ENCODE results near the gene RIN3. TPM values are rescaled to one million over a fixed set of nuclear protein-coding genes. Genes with fewer than 3 reads are reported as not detected.
A peak's percentile ranks its signal among the peaks of the same experiment; 100 is the strongest.

RIN3 gene
- total RNA-seq, 4 donors from 2014 or later = 3.0 to 8.7 (median 7.5) TPM

DNA sequence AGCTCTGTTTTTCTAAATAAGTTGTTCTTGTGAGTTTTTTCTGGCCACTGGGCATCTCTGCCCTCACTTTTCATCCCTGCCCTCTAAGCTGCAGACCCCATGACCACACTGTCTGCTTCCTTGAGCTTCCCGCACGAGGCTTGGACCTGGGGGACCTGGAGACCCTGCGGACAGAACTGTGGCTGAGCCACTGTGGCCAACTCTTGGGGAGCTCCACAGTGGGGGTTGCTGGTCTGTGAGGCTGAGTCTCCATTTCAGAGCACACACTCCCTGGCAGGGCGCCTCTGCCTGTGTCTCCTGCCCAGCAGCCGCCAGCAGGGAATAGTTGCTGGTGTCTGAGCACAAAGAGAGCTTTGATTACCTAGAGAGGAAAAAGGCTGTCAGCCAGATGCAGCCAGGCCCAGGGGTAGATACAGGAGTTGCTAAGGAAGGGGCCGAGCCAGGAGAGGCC lies 13.1 kb upstream of the RIN3 start:
- intact Hi-C loops (cut with DNase I; ENCODE audit: low total_unique reads) = no loop called here
- DNase-seq (ENCODE audit: low spot score in 2 of 2) = peak in 1 of 2 donors; percentile 85

DNA sequence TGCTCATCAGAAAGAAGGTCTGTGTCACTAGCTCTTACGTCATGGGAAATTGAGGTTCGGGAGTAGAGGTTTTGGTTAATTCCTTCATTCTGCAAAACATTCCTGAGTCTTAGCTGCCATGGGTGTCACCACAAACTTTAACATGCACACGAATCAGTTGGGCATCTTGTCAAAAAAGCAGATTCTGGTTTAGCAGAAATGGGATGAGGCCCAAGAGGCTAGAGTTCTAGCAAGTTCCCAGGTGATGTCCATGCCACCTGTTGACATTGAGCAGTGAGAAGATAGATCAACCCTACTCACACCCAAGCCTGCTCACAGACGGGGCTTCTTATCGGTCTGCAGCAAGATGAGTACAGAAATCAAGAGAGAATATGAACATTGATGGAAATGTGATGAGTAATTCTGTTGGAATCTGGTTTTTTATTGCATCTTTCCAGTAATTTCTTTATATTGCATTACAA lies 11.7 kb upstream of the RIN3 start:
- TF ChIP-seq POLR2A (IDR thresholded peaks at IDR 0.05) = no peak
- TF ChIP-seq, protein P1, sequence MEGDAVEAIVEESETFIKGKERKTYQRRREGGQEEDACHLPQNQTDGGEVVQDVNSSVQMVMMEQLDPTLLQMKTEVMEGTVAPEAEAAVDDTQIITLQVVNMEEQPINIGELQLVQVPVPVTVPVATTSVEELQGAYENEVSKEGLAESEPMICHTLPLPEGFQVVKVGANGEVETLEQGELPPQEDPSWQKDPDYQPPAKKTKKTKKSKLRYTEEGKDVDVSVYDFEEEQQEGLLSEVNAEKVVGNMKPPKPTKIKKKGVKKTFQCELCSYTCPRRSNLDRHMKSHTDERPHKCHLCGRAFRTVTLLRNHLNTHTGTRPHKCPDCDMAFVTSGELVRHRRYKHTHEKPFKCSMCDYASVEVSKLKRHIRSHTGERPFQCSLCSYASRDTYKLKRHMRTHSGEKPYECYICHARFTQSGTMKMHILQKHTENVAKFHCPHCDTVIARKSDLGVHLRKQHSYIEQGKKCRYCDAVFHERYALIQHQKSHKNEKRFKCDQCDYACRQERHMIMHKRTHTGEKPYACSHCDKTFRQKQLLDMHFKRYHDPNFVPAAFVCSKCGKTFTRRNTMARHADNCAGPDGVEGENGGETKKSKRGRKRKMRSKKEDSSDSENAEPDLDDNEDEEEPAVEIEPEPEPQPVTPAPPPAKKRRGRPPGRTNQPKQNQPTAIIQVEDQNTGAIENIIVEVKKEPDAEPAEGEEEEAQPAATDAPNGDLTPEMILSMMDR (IDR thresholded peaks at IDR 0.05) = no peak
- no peak overlapping the region for H3K4me3 ChIP-seq (ENCODE audit: low read depth, poor library complexity, severe bottlenecking)
- WGBS, 2 donors = 54% methylated on average over 5 of the region's 5 CpGs
- no peak for DNase-seq (ENCODE audit: low spot score in 2 of 2)
- intact Hi-C loops (cut with DNase I; ENCODE audit: low total_unique reads) = no loop called here

More for the DNA sequence above, 13.1 kb upstream of the RIN3 start:
- H3K4me3 ChIP-seq (ENCODE audit: low read depth, poor library complexity, severe bottlenecking) = no peak overlapping the region
- WGBS, 2 donors = 74 to 76% methylated on average over 6 of the region's 6 CpGs
- TF ChIP-seq POLR2A (IDR thresholded peaks at IDR 0.05) = no peak
- TF ChIP-seq, protein P1 (IDR thresholded peaks at IDR 0.05) = no peak

DNA sequence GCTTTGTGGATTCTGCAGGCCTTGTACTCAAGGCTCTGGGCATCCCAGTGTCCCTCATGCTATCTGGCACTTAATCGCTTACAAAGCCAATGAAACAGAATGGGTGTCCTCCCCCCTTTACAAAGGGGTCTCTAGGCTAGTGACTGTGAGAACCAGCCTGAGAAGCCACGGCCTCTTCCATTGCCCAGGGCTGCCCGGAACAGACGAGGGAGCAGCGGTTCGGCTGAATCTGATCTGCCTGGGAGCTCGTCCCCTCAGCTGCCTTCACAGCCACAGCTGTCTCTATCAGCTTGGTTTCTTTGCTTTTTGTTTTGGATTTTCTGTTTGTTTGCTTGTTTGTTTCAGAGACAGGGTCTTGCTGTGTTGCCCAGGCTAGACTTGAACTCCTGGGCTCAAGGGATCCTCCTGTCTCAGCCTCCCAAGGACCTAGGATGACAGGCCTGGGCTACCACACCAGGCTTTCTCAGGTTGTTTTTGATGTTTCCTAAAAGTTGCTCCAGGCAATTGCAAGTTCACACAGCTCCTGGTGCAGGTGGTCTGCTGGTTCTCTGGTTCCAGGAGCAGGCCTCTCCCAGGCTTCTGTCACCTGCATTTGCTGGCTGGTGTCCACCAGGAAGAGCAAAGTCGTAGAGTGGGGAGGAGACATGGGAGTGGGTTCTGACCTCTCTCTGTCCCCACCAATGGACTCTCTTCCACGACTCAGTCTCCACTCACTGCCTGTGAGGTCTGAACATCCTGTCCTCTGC lies 10.9 kb upstream of the RIN3 start:
- peak in 1 of 2 donors; percentile 58 for DNase-seq (ENCODE audit: low spot score in 2 of 2)
- 83 to 91% methylated on average over 9 of the region's 9 CpGs for WGBS, 2 donors
- TF ChIP-seq, protein P1 (IDR thresholded peaks at IDR 0.05) = no peak
- TF ChIP-seq POLR2A (IDR thresholded peaks at IDR 0.05) = no peak
- no peak overlapping the region for H3K4me3 ChIP-seq (ENCODE audit: low read depth, poor library complexity, severe bottlenecking)
- intact Hi-C loops (cut with DNase I; ENCODE audit: low total_unique reads) = no loop called here

DNA sequence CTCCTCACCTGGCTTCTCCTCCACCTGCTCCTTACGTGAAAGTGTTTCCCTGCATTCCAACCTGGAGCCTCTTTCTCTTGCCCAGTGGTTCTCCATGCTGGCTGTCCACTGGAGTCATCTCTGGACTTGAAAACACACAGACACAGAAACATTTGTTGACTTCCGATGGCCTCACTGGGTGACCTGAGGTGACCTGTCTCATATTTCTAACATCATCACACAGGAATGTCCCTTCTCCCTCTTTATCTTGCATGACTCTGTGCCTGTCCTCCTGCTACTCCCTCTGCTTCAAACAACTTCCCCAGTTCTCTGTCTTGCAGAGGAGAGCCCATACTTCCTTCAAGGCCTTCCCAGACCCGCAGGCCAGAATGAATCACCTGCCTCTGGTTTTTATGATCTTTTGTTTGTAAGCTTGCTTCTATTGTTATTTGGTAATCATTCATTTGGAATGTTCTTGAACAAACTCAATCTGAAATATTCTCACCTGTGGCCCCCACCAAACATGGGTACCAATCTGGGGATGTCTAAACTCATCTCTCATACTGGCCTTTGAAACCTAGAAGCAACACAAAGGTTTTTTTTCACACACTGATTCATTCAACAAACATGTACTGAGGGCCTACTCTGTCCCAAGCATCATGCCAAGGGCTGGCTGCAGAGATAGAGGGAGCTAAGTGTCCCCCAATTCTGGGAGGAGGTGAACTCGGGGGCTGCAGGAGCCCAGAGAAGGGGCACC lies 9.7 kb upstream of the RIN3 start:
- 67 to 76% methylated on average over 4 of the region's 4 CpGs for WGBS, 2 donors
- intact Hi-C loops (cut with DNase I; ENCODE audit: low total_unique reads) = no loop called here
- DNase-seq (ENCODE audit: low spot score in 2 of 2) = peak in 1 of 2 donors; percentile 45
- H3K4me3 ChIP-seq (ENCODE audit: low read depth, poor library complexity, severe bottlenecking) = no peak overlapping the region
- TF ChIP-seq POLR2A (IDR thresholded peaks at IDR 0.05) = no peak
- TF ChIP-seq, protein P1 (IDR thresholded peaks at IDR 0.05) = peak in 1 of 3 donors; percentile 35

DNA sequence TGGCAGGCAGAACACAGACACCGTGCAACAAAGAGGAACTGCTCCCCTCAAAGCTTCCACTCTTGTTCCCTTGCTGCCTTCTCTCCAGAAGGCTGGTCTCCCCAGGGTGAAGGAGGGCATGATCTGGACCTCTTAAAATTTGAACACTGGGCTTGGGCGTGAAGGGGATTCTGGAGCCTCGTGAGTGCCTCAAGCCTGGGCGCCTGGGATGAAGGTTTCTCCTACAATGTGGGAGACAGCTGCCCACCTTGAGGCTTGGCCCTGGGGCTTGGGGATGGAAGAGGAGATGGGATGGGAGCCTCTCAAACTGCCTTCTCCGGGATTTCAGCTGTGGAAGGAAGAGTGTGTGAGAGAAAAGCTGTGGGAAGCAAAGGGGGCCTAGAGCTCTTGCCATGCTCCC lies 7.8 kb upstream of the RIN3 start:
- TF ChIP-seq POLR2A (IDR thresholded peaks at IDR 0.05) = no peak

DNA sequence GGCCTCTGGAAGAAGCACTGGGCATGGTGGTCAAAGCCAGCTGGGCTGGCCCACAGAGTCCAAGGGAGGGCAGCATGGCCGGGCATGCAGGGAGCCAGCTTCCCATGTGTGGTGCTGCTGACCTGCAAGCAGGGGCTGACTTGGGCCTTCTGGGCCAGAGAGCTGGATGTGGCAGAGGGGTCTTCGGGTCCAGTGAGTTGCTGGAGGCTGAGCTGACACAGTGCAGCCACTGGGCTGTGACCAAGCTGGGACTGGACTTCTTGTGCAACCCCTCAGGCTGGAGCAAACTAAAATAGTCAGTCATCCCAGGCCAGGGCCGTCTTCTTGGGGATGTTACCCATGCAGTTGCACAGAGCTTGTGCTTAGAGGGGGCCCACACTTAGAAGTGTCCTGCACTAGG lies 7.3 kb upstream of the RIN3 start:
- TF ChIP-seq, protein P1 (IDR thresholded peaks at IDR 0.05) = no peak
- TF ChIP-seq POLR2A (IDR thresholded peaks at IDR 0.05) = no peak
- no peak overlapping the region for H3K4me3 ChIP-seq (ENCODE audit: low read depth, poor library complexity, severe bottlenecking)
- 84 to 86% methylated on average over 3 of the region's 3 CpGs for WGBS, 2 donors
- intact Hi-C loops (cut with DNase I; ENCODE audit: low total_unique reads) = no loop called here
- DNase-seq (ENCODE audit: low spot score in 2 of 2) = no peak

More for the DNA sequence above, 7.8 kb upstream of the RIN3 start:
- no peak for DNase-seq (ENCODE audit: low spot score in 2 of 2)
- intact Hi-C loops (cut with DNase I; ENCODE audit: low total_unique reads) = no loop called here
- 93 to 95% methylated on average over 5 of the region's 5 CpGs for WGBS, 2 donors
- no peak overlapping the region for H3K4me3 ChIP-seq (ENCODE audit: low read depth, poor library complexity, severe bottlenecking)
